IPS-18c (cell line): ENCODE measurements around the gene TLE3.
"Not testable (repeated sequence)": the region's sequence is repeated elsewhere in the genome, so short reads cannot be mapped to it uniquely, and the experiment has no call there.

Source experiments
- H3K4me3 ChIP-seq: 2 replicates; pipeline ENCODE4 v1.7.0; 2013; ENCODE audit warnings: low read depth, mild to moderate bottlenecking, low read length, moderate library complexity; ENCODE audit not compliant: insufficient read depth
- H3K9me3 ChIP-seq: one replicate; pipeline ENCODE4 v1.6.1; 2013; ENCODE audit warnings: mild to moderate bottlenecking, low read length, moderate library complexity; ENCODE audit not compliant: control insufficient read depth, insufficient read depth

The TLE3 gene

GRCh38 chr15:70097321-70098152 is at the start of gene TLE3:
TSS of gene TLE3 (minus strand) at chr15:70097917. CDS start at chr15:70096798, 1,119 bp downstream.
- Histone ChIP-seq H3K9me3 (no peaks in the 10 kb centered on the region), H3K4me3 (peak within 1 kb of the TSS; percentile 89)

GRCh38 chr15:70147178-70147760 is 49.6 kb upstream of the TLE3 start:
- no peaks in the 10 kb centered on the region for H3K9me3 ChIP-seq
- no peak overlapping the region; the same call in 1 of the 2 replicates for H3K4me3 ChIP-seq

GRCh38 chr15:70146771-70147170 is 49.1 kb upstream of the TLE3 start:
- H3K4me3 ChIP-seq: no peak overlapping the region

GRCh38 chr15:70146162-70146561 is 48.4 kb upstream of the TLE3 start:
- Histone ChIP-seq H3K9me3 (no peaks in the 10 kb centered on the region), H3K4me3 (no peak overlapping the region)

More at GRCh38 chr15:70146771-70147170, 49.1 kb upstream of the TLE3 start:
- H3K9me3 ChIP-seq: no peaks in the 10 kb centered on the region

- Histone ChIP-seq H3K9me3 (no peaks in the 10 kb centered on the region), H3K4me3 (no peak overlapping the region)
Measured at GRCh38 chr15:70145261-70145660, 47.5 kb upstream of the TLE3 start.

GRCh38 chr15:70142322-70143191 is 44.8 kb upstream of the TLE3 start:
- no peak overlapping the region for H3K4me3 ChIP-seq
- no peaks in the 10 kb centered on the region for H3K9me3 ChIP-seq

GRCh38 chr15:70142072-70142321 is 44.3 kb upstream of the TLE3 start:
- H3K4me3 ChIP-seq: no peak overlapping the region
- H3K9me3 ChIP-seq: no peaks in the 10 kb centered on the region

- no peaks in the 10 kb centered on the region for H3K9me3 ChIP-seq
- H3K4me3 ChIP-seq: no peak overlapping the region
Measured at GRCh38 chr15:70141376-70142071, 43.8 kb upstream of the TLE3 start.

- Histone ChIP-seq H3K9me3 (no peaks in the 10 kb centered on the region), H3K4me3 (no peak overlapping the region)
Measured at GRCh38 chr15:70140543-70141375, 43.0 kb upstream of the TLE3 start.

- no peaks in the 10 kb centered on the region for H3K9me3 ChIP-seq
- H3K4me3 ChIP-seq: no peak overlapping the region
Measured at GRCh38 chr15:70140025-70140542, 42.4 kb upstream of the TLE3 start.

- Histone ChIP-seq H3K9me3 (no peaks in the 10 kb centered on the region), H3K4me3 (no peak overlapping the region)
Measured at GRCh38 chr15:70137967-70138366, 40.2 kb upstream of the TLE3 start.

GRCh38 chr15:70137021-70137420 is 39.3 kb upstream of the TLE3 start:
- H3K4me3 ChIP-seq, H3K9me3 ChIP-seq: not testable (repeated sequence)

GRCh38 chr15:70133781-70134421 is 36.2 kb upstream of the TLE3 start:
- H3K4me3 ChIP-seq: no peak overlapping the region
- no peaks in the 10 kb centered on the region for H3K9me3 ChIP-seq

- no peaks in the 10 kb centered on the region for H3K9me3 ChIP-seq
- H3K4me3 ChIP-seq: no peak overlapping the region
Measured at GRCh38 chr15:70133296-70133695, 35.6 kb upstream of the TLE3 start.

- no peak overlapping the region for H3K4me3 ChIP-seq
- no peaks in the 10 kb centered on the region for H3K9me3 ChIP-seq
Measured at GRCh38 chr15:70132571-70132970, 34.9 kb upstream of the TLE3 start.

- no peak overlapping the region for H3K4me3 ChIP-seq
- H3K9me3 ChIP-seq: no peaks in the 10 kb centered on the region
Measured at GRCh38 chr15:70132139-70132538, 34.4 kb upstream of the TLE3 start.
